ENCODE measurements around the gene ANKZF1. TPM values are rescaled to one million over a fixed set of nuclear protein-coding genes. Genes with fewer than 3 reads are reported as not detected.

ANKZF1 gene
- total and polyA plus RNA-seq, 10 of the 15 experiments (the other 5 are each of a cell fraction or from before 2014, with no cell fraction given) = 3.1 to 104 (median 35.0) TPM

GRCh38 chr2:219279151-219279915, 49.7 kb downstream of the ANKZF1 start, which contains the start of gene DNAJB2 (continued):
- TF ChIP-seq ZZZ3 (IDR thresholded peaks at IDR 0.05; ENCODE audit: control insufficient read depth, insufficient read length, low read depth) = no peak
- TF ChIP-seq IRF3 (IDR thresholded peaks at IDR 0.05) = no peak
- TF ChIP-seq IRF5 (IDR thresholded peaks at IDR 0.05; ENCODE audit: borderline replicate concordance) = no peak
- TF ChIP-seq MTA2 (IDR thresholded peaks at IDR 0.05; ENCODE audit: low read depth) = no peak
- TF ChIP-seq, protein P1, sequence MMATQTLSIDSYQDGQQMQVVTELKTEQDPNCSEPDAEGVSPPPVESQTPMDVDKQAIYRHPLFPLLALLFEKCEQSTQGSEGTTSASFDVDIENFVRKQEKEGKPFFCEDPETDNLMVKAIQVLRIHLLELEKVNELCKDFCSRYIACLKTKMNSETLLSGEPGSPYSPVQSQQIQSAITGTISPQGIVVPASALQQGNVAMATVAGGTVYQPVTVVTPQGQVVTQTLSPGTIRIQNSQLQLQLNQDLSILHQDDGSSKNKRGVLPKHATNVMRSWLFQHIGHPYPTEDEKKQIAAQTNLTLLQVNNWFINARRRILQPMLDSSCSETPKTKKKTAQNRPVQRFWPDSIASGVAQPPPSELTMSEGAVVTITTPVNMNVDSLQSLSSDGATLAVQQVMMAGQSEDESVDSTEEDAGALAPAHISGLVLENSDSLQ (IDR thresholded peaks at IDR 0.05) = no peak
- TF ChIP-seq WRNIP1 (IDR thresholded peaks at IDR 0.05; ENCODE audit: borderline replicate concordance, low read depth, low read length) = no peak
- TF ChIP-seq SREBF2 (IDR thresholded peaks at IDR 0.05; ENCODE audit: low read length) = no peak
- TF ChIP-seq SMC3 (IDR thresholded peaks at IDR 0.05; ENCODE audit: borderline replicate concordance, low read length) = no peak
- TF ChIP-seq PML (IDR thresholded peaks at IDR 0.05; ENCODE audit: low read length) = no peak
- no peak for TF ChIP-seq ZBED1 (IDR thresholded peaks at IDR 0.05; ENCODE audit: borderline replicate concordance)
- peak; percentile 76; the same call in 2 of the 3 replicates for TF ChIP-seq POU2F2 (IDR thresholded peaks at IDR 0.05; ENCODE audit: borderline replicate concordance, low read depth, low read length)
- no peak for TF ChIP-seq SREBF1 (IDR thresholded peaks at IDR 0.05; ENCODE audit: low read length)
- peak; percentile 83; the same call in 1 of the 2 replicates for TF ChIP-seq TCF12 (IDR thresholded peaks at IDR 0.05; ENCODE audit: low read depth, low read length)
- TF ChIP-seq STAT3 (IDR thresholded peaks at IDR 0.05; ENCODE audit: low read depth, low read length) = no peak
- peak; percentile 97 for TF ChIP-seq ATF7 (IDR thresholded peaks at IDR 0.05; ENCODE audit: low read depth)
- TF ChIP-seq SP1 (IDR thresholded peaks at IDR 0.05; ENCODE audit: low read depth, low read length) = peak; percentile 74
- TF ChIP-seq, protein P2, sequence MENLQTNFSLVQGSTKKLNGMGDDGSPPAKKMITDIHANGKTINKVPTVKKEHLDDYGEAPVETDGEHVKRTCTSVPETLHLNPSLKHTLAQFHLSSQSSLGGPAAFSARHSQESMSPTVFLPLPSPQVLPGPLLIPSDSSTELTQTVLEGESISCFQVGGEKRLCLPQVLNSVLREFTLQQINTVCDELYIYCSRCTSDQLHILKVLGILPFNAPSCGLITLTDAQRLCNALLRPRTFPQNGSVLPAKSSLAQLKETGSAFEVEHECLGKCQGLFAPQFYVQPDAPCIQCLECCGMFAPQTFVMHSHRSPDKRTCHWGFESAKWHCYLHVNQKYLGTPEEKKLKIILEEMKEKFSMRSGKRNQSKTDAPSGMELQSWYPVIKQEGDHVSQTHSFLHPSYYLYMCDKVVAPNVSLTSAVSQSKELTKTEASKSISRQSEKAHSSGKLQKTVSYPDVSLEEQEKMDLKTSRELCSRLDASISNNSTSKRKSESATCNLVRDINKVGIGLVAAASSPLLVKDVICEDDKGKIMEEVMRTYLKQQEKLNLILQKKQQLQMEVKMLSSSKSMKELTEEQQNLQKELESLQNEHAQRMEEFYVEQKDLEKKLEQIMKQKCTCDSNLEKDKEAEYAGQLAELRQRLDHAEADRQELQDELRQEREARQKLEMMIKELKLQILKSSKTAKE (IDR thresholded peaks at IDR 0.05; ENCODE audit: low read depth, poor library complexity, severe bottlenecking) = peak; percentile 13
- TF ChIP-seq GABPA (IDR thresholded peaks at IDR 0.05; ENCODE audit: low read depth) = no peak
- TF ChIP-seq LARP7 (IDR thresholded peaks at IDR 0.05) = peak; percentile 89
- TF ChIP-seq FOXK2 (IDR thresholded peaks at IDR 0.05) = 0 out of 2 replicates have a peak, but pooled peaks have one; percentile 1
- TF ChIP-seq BHLHE40 (IDR thresholded peaks at IDR 0.05; ENCODE audit: borderline replicate concordance in 1 of 2, low read depth in 2 of 2, low read length in 1 of 2) = peak; percentile 58 to 88; a peak in 3 of 4 replicates
- TF ChIP-seq EED (IDR thresholded peaks at IDR 0.05; ENCODE audit: low read depth) = no peak; the same call in none of the 2 replicates
- no peak for TF ChIP-seq MYB (IDR thresholded peaks at IDR 0.05; ENCODE audit: borderline replicate concordance, low read depth, low read length)
- no peak for TF ChIP-seq ZNF384 (IDR thresholded peaks at IDR 0.05; ENCODE audit: borderline replicate concordance, low read depth, low read length)
- TF ChIP-seq, protein P3, sequence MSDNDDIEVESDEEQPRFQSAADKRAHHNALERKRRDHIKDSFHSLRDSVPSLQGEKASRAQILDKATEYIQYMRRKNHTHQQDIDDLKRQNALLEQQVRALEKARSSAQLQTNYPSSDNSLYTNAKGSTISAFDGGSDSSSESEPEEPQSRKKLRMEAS (IDR thresholded peaks at IDR 0.05; ENCODE audit: low read depth, low read length) = peak; percentile 67
